HG03342 (cell line): ENCODE data around the gene TAT.

Experiments used
- ATAC-seq: cut with Tn5 transposase; IDR thresholded peaks from one replicate; pipeline ENCODE4 v1.9.1; 2021; ENCODE audit warnings: mild to moderate bottlenecking, moderate library complexity; ENCODE audit not compliant: unreplicated experiment

The TAT gene

DNA sequence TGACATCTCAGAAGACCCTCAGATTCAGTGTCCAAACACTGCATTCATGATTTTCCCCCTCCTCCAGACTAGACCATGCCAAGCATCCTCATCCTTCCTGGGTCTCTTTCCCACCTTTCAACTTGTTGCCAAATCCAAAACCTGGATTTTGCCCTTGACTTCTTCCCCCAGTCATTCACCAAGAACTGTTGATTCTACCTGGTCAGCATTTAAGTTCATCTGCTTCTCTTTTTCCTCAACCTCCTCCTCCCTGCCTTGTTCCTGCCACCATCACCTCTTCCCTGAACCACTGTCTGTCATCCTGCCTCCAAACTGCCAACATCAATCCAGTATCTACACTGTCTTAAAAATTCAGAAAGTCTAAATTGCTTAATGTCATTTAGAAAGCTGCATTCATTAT, 29.7 kb downstream of the TAT start:
- no peak for ATAC-seq

DNA sequence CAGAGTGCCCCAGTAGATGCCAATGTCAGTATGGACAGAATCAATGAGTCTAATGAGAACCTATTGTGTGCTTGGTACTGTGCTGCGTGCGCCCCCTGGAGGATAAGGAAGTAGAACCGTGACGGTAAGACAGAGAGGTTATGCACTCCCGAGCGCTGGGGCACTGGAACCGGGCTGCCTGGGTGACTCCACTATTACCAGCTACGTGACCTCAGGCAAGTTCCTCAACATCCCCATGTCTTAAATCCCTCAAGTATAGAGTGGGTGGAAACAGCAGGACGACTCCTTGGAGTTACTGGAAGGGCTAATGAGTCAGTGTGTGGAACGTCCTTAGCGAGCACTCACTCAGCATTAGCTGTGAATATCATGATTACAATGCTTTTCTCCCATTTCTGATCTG, 34.5 kb downstream of the TAT start:
- ATAC-seq: peak; percentile 68

DNA sequence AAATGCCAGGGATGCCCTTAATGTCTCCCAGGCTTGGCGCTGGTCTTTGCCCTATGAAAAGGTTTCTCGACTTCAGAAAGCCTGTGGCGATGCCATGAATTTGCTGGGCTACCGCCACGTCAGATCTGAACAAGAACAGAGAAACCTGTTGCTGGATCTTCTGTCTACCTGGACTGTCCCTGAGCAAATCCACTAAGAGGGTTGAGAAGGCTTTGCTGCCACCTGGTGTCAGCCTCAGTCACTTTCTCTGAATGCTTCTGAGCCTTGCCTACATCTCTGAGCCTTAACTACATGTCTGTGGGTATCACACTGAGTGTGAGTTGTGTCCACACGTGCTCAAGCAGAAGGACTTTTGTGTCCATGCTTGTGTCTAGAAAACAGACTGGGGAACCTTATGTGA, 39.2 kb downstream of the TAT start:
- peak; percentile 62 for ATAC-seq

DNA sequence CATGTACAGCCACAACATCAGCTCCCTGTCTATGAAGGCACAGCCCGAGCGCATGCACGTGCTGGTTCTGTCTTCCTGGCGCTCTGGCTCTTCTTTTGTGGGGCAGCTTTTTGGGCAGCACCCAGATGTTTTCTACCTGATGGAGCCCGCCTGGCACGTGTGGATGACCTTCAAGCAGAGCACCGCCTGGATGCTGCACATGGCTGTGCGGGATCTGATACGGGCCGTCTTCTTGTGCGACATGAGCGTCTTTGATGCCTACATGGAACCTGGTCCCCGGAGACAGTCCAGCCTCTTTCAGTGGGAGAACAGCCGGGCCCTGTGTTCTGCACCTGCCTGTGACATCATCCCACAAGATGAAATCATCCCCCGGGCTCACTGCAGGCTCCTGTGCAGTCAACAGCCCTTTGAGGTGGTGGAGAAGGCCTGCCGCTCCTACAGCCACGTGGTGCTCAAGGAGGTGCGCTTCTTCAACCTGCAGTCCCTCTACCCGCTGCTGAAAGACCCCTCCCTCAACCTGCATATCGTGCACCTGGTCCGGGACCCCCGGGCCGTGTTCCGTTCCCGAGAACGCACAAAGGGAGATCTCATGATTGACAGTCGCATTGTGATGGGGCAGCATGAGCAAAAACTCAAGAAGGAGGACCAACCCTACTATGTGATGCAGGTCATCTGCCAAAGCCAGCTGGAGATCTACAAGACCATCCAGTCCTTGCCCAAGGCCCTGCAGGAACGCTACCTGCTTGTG, 40.0 kb downstream of the TAT start:
- ATAC-seq: no peak

DNA sequence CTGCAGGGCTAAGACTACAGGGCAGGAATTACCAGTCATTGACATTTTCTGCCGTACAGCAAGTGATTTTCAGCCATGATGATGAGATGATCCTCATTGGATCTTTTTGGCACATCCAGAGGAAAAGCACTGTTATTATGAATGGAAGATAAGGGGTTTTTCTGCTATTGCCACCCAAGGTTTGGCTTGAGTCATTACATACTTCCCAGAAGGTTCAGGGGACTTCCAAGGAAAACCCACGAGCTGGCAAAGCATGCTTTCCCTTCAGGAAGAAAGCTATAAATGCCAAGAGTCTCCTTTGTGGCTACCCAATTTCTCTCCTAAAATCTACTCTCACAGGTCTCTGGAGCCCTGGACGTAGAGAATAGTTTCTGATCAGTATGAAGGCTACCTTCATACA, 44.5 kb downstream of the TAT start:
- ATAC-seq: no peak

DNA sequence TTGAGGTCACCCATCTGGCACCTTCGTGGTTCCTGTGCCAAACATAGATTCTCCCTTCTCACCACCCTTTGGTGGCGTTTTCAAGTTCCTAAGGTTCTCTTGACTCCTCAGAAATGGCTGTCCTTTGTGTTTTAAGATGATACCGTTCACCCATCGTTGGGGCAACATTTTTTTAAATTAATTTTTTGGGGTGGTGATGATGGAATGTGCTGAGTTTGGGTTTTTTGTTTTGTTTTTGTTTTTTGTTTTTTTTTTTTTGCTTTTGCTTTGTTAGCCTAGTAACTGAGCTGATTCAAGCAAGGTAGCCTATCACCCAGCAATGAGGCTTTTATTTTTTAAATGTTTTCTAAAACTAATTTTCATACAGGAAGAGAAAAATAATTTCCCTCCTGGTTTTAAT, 48.0 kb downstream of the TAT start:
- ATAC-seq: no peak

DNA sequence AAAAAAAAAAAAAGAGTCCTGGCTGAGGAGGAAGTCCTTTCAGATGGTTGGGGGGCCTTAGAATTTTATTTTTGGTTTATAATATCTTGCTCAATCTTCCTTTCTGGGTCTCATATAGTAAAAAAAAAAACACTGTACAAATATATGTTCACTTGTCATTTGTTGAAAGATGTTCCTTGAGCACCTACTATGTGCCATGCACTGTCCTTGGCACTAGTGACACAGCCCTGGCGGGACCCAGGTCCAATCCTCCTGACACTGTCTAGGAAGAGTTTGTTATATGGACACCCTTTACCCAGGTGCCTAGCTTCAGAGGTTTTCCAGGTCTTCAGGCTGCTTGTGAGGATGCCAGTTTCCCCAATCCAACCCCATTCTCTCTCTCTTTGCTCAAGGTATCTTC, 48.6 kb downstream of the TAT start:
- no peak for ATAC-seq

DNA sequence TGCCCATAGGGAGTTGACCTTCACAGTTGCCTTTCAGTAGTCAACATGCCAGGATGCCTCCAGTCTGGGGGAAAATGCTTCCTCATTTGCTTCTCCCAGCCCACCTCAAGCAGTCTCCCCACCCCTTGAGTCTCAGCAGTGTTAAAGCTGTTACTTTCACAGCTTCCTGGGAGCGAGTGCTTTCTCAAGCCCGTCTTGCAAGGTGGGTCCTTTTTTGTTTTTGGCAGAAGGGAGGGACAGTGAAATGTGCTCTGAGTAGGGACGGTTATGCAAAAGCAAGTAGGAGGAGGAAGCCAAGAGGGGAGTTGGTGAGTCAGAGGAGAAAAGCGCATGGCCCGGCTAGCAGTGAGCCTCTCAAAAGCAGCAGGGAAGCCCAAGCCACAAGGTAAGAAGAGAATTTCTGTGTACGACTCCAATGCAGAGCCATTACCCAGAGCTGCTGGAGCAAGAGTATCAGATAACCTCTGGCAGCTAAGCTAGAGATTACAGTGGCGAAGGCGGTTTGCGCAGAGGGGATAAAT, 50.7 kb downstream of the TAT start, which contains the start of gene CHST4:
Gene CHST4, plus strand, starts transcription at position 316 of the 521 bp plus-strand sequence. CDS start 10,252 bp downstream, outside the sequence.
- no peak for ATAC-seq

DNA sequence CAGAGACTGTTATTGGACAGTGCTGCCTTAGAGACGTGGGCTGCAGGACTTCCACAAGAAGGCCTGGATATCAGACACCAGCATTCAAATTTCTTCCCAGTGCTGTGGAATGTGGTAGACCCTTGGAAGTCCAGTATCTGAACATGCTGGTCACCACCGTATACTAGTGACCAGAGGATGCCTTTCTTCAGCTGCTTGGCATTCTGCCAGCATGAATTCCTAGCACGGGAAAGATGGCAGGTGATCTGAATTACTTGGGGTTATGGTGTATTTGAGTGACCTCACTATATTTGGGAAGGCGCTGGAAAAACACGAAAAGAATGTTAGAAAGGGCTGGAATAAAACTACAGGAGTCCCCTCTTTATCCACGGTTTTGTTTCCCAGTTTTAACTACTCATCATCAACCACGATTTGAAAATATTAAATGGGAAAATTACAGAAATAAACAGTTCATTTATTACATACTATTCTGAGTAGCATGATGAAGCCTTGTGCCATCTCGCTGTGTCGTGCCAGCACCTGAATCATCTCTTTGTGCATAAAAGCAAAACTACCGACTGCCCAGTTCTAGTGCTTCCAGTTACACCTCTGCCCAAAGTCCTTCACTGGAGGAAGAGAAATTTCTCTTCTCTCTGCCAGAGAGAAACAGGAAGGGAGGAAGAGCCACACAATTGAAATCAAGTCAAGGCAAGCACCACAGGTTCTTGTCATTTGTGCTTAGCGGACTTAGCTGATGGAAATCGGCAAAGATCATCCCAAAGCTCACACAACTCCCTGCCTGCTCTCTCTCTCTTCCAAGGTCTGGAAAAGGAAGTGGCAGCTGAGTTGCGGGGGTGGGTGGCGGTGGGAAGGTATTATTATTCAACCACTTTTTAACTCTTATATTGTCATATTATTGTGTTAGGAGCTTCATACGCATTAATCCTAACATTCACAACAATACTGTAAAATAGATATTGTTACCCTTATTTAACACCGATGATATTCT, 52.0 kb downstream of the TAT start:
- no peak for ATAC-seq

DNA sequence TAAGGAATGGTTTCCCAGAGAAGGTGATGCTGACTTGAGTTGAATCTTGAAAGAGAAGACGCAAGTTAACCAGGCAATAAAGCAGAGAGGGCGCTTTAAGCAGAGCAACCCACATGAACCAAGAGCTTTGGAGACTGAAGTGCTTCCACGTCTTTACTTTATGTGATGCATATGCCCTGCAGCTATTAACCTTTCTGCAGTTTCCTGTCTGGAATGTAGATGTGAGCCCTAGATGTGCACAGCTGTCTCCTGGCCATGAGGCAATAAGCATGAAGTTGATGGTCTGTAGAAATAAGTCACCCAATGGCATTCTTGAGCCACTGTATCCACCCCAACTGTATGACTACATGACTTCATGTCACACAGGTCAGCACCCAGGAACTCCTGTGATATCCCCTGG, 56.3 kb downstream of the TAT start:
- no peak for ATAC-seq
